Naive thymus-derived CD4-positive, alpha-beta T cell (primary cell): ENCODE data around the gene OSCAR. TPM values are rescaled to one million over a fixed set of nuclear protein-coding genes. Genes with fewer than 3 reads are reported as not detected.

Experiments
- ATAC-seq: fragments of 150-1000 bp; cut with Tn5 transposase; 2 replicates; pipeline ENCODE4 v1.10.0; 2021; ENCODE audit warnings: mild to moderate bottlenecking, moderate library complexity
- CTCF ChIA-PET: fragments of 350-600 bp; sonication (Branson Sonifier 250); formaldehyde crosslinking; loops from one replicate; lab custom pipeline; 2021; ENCODE audit warnings: antibody characterized with exemption; lab: Charles Lee
- POLR2A ChIA-PET: fragments of 350-600 bp; sonication (Branson Sonifier 250); formaldehyde crosslinking; loops from one replicate; lab custom pipeline; 2021; ENCODE audit warnings: antibody characterized with exemption, inconsistent platforms; lab: Charles Lee
- DNase-seq, 9 donors: peaks; one replicate each; pipeline versions ENCODE4 v3.0.0 to v3.0.0-alpha.2; 2020 to 2022; ENCODE audit warnings: mixed read lengths in 1 of 9
- H3K27ac ChIP-seq: one replicate; pipeline ENCODE4 v1.7.0; 2013; ENCODE audit warnings: mild to moderate bottlenecking, low read depth, low read length, moderate library complexity
- H3K27me3 ChIP-seq, 2 donors: one replicate each; pipeline ENCODE4 v1.7.0; 2013; ENCODE audit warnings: low read length in 2 of 2, mild to moderate bottlenecking in 2 of 2, moderate library complexity in 2 of 2; ENCODE audit not compliant: control insufficient read depth in 2 of 2, insufficient read depth in 2 of 2
- H3K36me3 ChIP-seq, 3 experiments: 1 replicate in 2 of 3; 2 replicates in 1 of 3; pipeline ENCODE4 v1.7.0; 2013; ENCODE audit warnings: low read length in 3 of 3, mild to moderate bottlenecking in 3 of 3, moderate library complexity in 1 of 3; ENCODE audit not compliant: insufficient read depth in 3 of 3, control insufficient read depth in 2 of 3
- H3K4me1 ChIP-seq, 2 donors: one replicate each; pipeline ENCODE4 v1.7.0; 2013; ENCODE audit warnings: low read length in 2 of 2, mild to moderate bottlenecking in 2 of 2, moderate library complexity in 1 of 2; ENCODE audit not compliant: control insufficient read depth in 2 of 2, insufficient read depth in 2 of 2
- H3K4me3 ChIP-seq: 2 replicates; pipeline ENCODE4 v1.7.0; 2013; ENCODE audit warnings: mild to moderate bottlenecking, low read length
- H3K9me3 ChIP-seq, 3 experiments: 1 replicate in 2 of 3; 2 replicates in 1 of 3; pipeline ENCODE4 v1.7.0; 2013; ENCODE audit warnings: low read length in 3 of 3; ENCODE audit not compliant: control insufficient read depth in 2 of 3
- H3K27ac Mint-ChIP-seq, 9 donors: one replicate each; pipeline ENCODE4 v1.8.0; 2020 to 2022; ENCODE audit warnings: mixed read lengths in 9 of 9, mild to moderate bottlenecking in 8 of 9, moderate library complexity in 5 of 9, inconsistent platforms in 2 of 9
- H3K27me3 Mint-ChIP-seq, 5 donors: one replicate each; pipeline ENCODE4 v1.8.0; 2021 to 2022; ENCODE audit warnings: mixed read lengths in 5 of 5, mild to moderate bottlenecking in 1 of 5
- H3K36me3 Mint-ChIP-seq, 5 donors: one replicate each; pipeline ENCODE4 v1.8.0; 2020 to 2022; ENCODE audit warnings: mixed read lengths in 5 of 5, mild to moderate bottlenecking in 3 of 5, inconsistent platforms in 1 of 5
- H3K4me1 Mint-ChIP-seq, 7 donors: one replicate each; pipeline ENCODE4 v1.8.0; 2020 to 2022; ENCODE audit warnings: mixed read lengths in 7 of 7, mild to moderate bottlenecking in 3 of 7, inconsistent platforms in 1 of 7
- H3K4me3 Mint-ChIP-seq, 10 donors: one replicate each; pipeline ENCODE4 v1.8.0; 2020 to 2022; ENCODE audit warnings: mild to moderate bottlenecking in 10 of 10, mixed read lengths in 10 of 10, moderate library complexity in 6 of 10, inconsistent platforms in 2 of 10
- H3K9me3 Mint-ChIP-seq, 11 donors: one replicate each; pipeline ENCODE4 v1.8.0; 2020 to 2022; ENCODE audit warnings: mixed read lengths in 11 of 11, mild to moderate bottlenecking in 4 of 11, inconsistent platforms in 1 of 11, moderate library complexity in 1 of 11
- intact Hi-C, 2 donors: fragments of 100-400 bp; cut with micrococcal nuclease; formaldehyde crosslinking; loops; one replicate each; pipeline ENCODE4 v1.15.1; 2023
- polyA plus RNA-seq, 2 donors: library from polyadenylated mRNA; unstranded; fragments of 300-500 nt; fragmentation: Illumina TruSeq; gene quantifications; one replicate each; pipeline ENCODE4 v1.2.3, GENCODE V29; 2021
- total RNA-seq, 6 experiments: library from RNA in 5 of 6; stranded (reverse) in 5 of 6; gene quantifications; 1 replicate in 5 of 6; 2 replicates in 1 of 6; pipeline ENCODE4 v1.2.3 and lab custom pipeline; 2021 to 2026

Gene OSCAR
- total and polyA plus RNA-seq, 7 experiments from 2014 or later: 0.13 to 44.6 (median 0.38) TPM; not detected in 1

GRCh38 chr19:54128441-54128725 lies 27.8 kb upstream of the OSCAR start:
- H3K27ac Mint-ChIP-seq: no peak overlapping the region
- H3K4me3 Mint-ChIP-seq: no peak overlapping the region
- intact Hi-C loops: no loop called here
- H3K27me3 ChIP-seq: no peaks in the 10 kb centered on the region
- CTCF ChIA-PET: no interaction called here
- H3K9me3 Mint-ChIP-seq: no peaks in the 10 kb centered on the region
- H3K9me3 ChIP-seq: no peaks in the 10 kb centered on the region
- POLR2A ChIA-PET: no interaction called here
- H3K27me3 Mint-ChIP-seq: no peaks in the 10 kb centered on the region
- no peaks in the 10 kb centered on the region for H3K4me1 ChIP-seq
- DNase-seq: no peak
- H3K27ac ChIP-seq: no peak overlapping the region
- no peaks in the 10 kb centered on the region for H3K4me1 Mint-ChIP-seq
- peaks cover 9 to 82% (median 20%) of the 10 kb centered on the region in 3 experiments for H3K36me3 ChIP-seq
- ATAC-seq: no peak
- no peak overlapping the region for H3K4me3 ChIP-seq
- H3K36me3 Mint-ChIP-seq: peaks cover 3 to 27% (median 8%) of the 10 kb centered on the region in 5 donors

- H3K4me1 Mint-ChIP-seq: no peaks in the 10 kb centered on the region
- H3K9me3 Mint-ChIP-seq: no peaks in the 10 kb centered on the region
- intact Hi-C loops: no loop called here
- peaks cover 5 to 30% (median 8%) of the 10 kb centered on the region in 5 donors for H3K36me3 Mint-ChIP-seq
- ATAC-seq (no peak), DNase-seq (no peak)
- H3K27ac Mint-ChIP-seq: no peak overlapping the region
- no peaks in the 10 kb centered on the region for H3K9me3 ChIP-seq
- H3K4me1 ChIP-seq: no peaks in the 10 kb centered on the region
- ChIA-PET POLR2A (interaction anchor here (1.2 kb wide), 1 partner anchor 32 kb away, joined by 4 read pairs; the partner anchor contains the start of gene LENG1), CTCF (no interaction called here)
- no peak overlapping the region for H3K4me3 ChIP-seq
- H3K27me3 Mint-ChIP-seq: no peaks in the 10 kb centered on the region
- no peaks in the 10 kb centered on the region for H3K27me3 ChIP-seq
- H3K36me3 ChIP-seq: peaks cover 9 to 87% (median 20%) of the 10 kb centered on the region in 3 experiments
- no peak overlapping the region for H3K27ac ChIP-seq
- no peak overlapping the region for H3K4me3 Mint-ChIP-seq
These were observed 27.3 kb upstream of the OSCAR start for GRCh38 chr19:54127688-54128440.

- intact Hi-C loops: no loop called here
- ChIA-PET CTCF (no interaction called here), POLR2A (no interaction called here)
- Histone ChIP-seq H3K4me3 (no peak overlapping the region), H3K27me3 (no peaks in the 10 kb centered on the region), H3K4me1 (no peaks in the 10 kb centered on the region), H3K27ac (no peak overlapping the region), H3K36me3 (peaks cover 9 to 93% (median 24%) of the 10 kb centered on the region in 3 experiments), H3K9me3 (no peaks in the 10 kb centered on the region)
- no peaks in the 10 kb centered on the region for H3K9me3 Mint-ChIP-seq
- no peaks in the 10 kb centered on the region for H3K4me1 Mint-ChIP-seq
- peaks cover 7 to 35% (median 11%) of the 10 kb centered on the region in 5 donors for H3K36me3 Mint-ChIP-seq
- no peak overlapping the region for H3K27ac Mint-ChIP-seq
- no peak overlapping the region for H3K4me3 Mint-ChIP-seq
- H3K27me3 Mint-ChIP-seq: no peaks in the 10 kb centered on the region
- ATAC-seq (no peak), DNase-seq (no peak)
These were observed 25.1 kb upstream of the OSCAR start for GRCh38 chr19:54125713-54126112.

DNA sequence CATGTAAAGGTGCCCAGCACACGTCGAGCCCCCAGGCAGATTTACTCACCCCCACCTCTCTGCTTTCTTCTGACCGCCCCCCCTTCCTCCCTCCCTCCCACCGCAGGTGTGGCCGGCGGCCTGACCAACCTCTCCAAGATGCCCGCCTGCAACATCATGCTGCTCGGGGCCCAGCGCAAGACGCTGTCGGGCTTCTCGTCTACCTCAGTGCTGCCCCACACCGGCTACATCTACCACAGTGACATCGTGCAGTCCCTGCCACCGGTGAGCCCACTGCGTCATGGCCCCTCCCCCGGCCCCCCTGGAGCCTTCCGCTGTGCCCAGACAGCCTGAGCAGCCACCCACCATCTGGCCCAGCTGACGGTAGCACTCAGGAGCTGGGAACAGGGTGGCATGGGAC lies 23.8 kb upstream of the OSCAR start:
- CTCF ChIA-PET: no interaction called here
- peaks cover 10 to 39% (median 14%) of the 10 kb centered on the region in 5 donors for H3K36me3 Mint-ChIP-seq
- DNase-seq: no peak

DNA sequence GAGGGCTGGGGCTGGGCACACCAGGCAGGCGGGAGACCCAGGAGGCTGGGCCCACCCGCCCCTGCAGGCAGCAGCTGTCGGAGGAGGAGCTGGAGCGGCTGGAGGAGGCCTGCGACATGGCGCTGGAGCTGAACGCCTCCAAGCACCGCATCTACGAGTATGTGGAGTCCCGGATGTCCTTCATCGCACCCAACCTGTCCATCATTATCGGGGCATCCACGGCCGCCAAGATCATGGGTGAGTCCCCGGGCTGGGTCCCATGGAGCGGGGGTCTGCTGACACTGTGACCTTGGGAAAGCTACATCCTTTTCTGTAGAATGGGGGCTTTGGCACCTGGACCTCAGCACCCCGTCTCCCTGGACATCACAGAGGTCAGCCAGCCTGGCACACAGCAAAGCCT lies 23.1 kb upstream of the OSCAR start:
- Mint-ChIP-seq H3K4me3 (no peak overlapping the region), H3K27me3 (no peaks in the 10 kb centered on the region), H3K36me3 (peaks cover 10 to 39% (median 14%) of the 10 kb centered on the region in 5 donors), H3K9me3 (no peaks in the 10 kb centered on the region), H3K27ac (no peak overlapping the region), H3K4me1 (no peaks in the 10 kb centered on the region)
- Histone ChIP-seq H3K9me3 (no peaks in the 10 kb centered on the region), H3K4me3 (no peak overlapping the region), H3K27me3 (no peaks in the 10 kb centered on the region), H3K36me3 (peaks cover 6 to 97% (median 24%) of the 10 kb centered on the region in 3 experiments), H3K27ac (no peak overlapping the region), H3K4me1 (no peaks in the 10 kb centered on the region)
- intact Hi-C loops: no loop called here
- ChIA-PET CTCF (no interaction called here), POLR2A (interaction anchor here (1.4 to 1.9 kb wide), 2 partner anchors 8 to 13 kb away, joined by 3 to 11 read pairs; partner anchors contain the start of genes PRPF31 and TFPT)
- ATAC-seq (no peak), DNase-seq (no peak)

More for the DNA sequence above, 23.8 kb upstream of the OSCAR start:
- no peak for ATAC-seq
- POLR2A ChIA-PET: interaction anchor here (1.9 kb wide), 1 partner anchor 9 kb away, joined by 11 read pairs; the partner anchor contains the start of genes PRPF31 and TFPT
- H3K4me1 Mint-ChIP-seq: no peaks in the 10 kb centered on the region
- intact Hi-C loops: no loop called here
- H3K27me3 Mint-ChIP-seq: no peaks in the 10 kb centered on the region
- H3K9me3 Mint-ChIP-seq: no peaks in the 10 kb centered on the region
- H3K9me3 ChIP-seq: no peaks in the 10 kb centered on the region
- no peak overlapping the region for H3K27ac ChIP-seq
- no peak overlapping the region for H3K27ac Mint-ChIP-seq
- peaks cover 9 to 98% (median 24%) of the 10 kb centered on the region in 3 experiments for H3K36me3 ChIP-seq
- no peak overlapping the region for H3K4me3 Mint-ChIP-seq
- no peak overlapping the region for H3K4me3 ChIP-seq
- no peaks in the 10 kb centered on the region for H3K27me3 ChIP-seq
- no peaks in the 10 kb centered on the region for H3K4me1 ChIP-seq

DNA sequence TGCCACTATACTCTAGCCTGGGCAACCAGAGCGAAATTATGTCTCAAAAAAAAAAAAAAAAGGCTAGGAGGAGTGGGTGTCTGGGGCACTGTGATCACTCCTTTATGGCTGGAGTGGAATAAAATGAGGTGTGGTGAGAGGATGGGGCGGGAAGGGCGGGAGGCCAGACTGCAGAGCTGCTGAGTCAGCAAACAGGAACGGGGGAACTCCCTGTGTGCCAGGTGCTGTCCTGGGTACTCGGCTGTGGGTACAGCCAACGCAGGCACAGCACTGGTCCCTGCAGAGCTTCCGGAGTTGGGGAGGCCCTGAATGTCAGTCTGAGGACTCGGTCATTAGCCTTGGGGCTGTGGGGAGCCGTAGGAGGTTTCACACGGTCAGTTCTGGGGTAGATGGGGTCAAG lies 20.7 kb upstream of the OSCAR start:
- peaks cover 6 to 79% (median 18%) of the 10 kb centered on the region in 3 experiments for H3K36me3 ChIP-seq
- intact Hi-C loops: no loop called here
- H3K27me3 ChIP-seq: no peaks in the 10 kb centered on the region
- no peak overlapping the region for H3K4me3 ChIP-seq
- H3K27me3 Mint-ChIP-seq: no peaks in the 10 kb centered on the region
- H3K4me1 ChIP-seq: peaks cover 0 to 10% of the 10 kb centered on the region in 2 donors
- ATAC-seq (no peak), DNase-seq (no peak)
- peaks cover 3 to 40% (median 9%) of the 10 kb centered on the region in 5 donors for H3K36me3 Mint-ChIP-seq
- no peaks in the 10 kb centered on the region for H3K9me3 ChIP-seq
- no peak overlapping the region for H3K27ac ChIP-seq
- POLR2A ChIA-PET: no interaction called here
- peaks cover 5 to 19% (median 11%) of the 10 kb centered on the region in 7 donors for H3K4me1 Mint-ChIP-seq
- H3K9me3 Mint-ChIP-seq: no peaks in the 10 kb centered on the region
- CTCF ChIA-PET: no interaction called here
- H3K4me3 Mint-ChIP-seq: no peak overlapping the region
- no peak overlapping the region for H3K27ac Mint-ChIP-seq
